Activated CD4-positive, CD25-positive, alpha-beta regulatory T cell treated with anti-CD3 and anti-CD28 coated beads, Interleukin-2, amount 50 U/mL, for 72 hours (primary cell): ENCODE results near the gene SORCS2.

ENCODE experiments used
- DNase-seq: peaks from one replicate; pipeline ENCODE4 v3.0.0; 2021

Gene SORCS2

GRCh38 chr4:7726665-7727413, 534.5 kb downstream of the SORCS2 start:
- no peak for DNase-seq

- no peak for DNase-seq
Measured at GRCh38 chr4:7727749-7728148, 535.4 kb downstream of the SORCS2 start.

DNA sequence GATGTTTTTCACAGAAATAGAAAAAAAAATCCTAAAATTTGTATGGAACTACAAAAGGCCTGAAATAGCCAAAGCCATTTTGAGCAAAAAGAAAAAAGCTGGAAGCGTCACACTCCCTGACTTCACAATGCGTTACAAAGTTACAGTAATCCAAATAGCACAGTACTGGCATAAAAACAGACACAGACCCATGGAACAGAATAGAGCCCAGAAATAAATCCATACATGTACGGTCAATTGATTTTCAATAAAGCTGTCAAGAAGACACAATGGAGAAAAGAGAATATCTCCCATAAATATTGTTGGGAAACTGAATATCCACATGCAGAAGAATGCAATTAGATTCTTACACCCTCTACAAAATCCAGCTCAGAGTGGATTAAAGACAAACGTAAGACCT, 539.1 kb downstream of the SORCS2 start:
- no peak for DNase-seq

- no peak for DNase-seq
Measured at GRCh38 chr4:7732263-7732662, 539.9 kb downstream of the SORCS2 start.

GRCh38 chr4:7733201-7733600, 540.9 kb downstream of the SORCS2 start:
- DNase-seq = no peak

DNA sequence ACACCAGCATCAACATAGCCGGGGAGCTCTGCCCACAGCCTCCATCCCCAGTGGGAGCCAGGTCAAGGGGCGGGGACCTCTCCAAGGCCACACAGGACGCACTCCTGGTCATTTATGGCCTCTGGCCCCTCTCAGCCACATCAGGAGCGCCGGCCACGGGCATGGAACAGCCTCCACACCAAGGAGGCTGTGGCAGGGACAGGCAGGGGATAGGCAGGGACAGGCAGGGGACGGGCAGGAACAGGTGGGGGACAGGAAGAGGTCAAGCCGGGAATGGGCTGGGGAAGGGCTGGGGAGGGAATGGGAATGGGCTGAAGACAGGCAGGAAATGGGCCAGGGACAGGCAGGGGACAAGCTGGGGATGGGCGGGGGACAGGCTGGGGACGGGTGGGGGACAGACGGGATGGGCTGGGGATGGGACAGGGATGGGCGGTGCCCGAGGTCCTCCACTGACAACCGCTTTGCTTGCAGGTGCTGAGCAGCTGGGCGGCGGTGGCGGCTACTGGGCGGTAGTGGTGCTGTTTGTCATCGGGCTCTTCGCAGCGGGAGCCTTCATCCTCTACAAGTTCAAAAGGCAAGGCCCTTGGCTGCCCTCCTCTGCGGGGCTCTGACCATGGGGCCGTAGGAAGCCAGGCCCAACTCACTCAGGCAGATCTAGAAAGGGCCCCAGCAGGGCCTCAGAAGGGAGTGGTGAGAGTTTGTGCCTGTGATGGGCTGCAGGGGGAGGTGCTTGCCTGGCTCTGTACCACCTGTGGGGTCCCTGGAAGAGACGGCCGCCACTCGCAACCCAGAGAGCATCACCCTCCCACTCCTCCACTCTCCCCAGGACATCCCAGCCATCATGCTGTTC, 541.7 kb downstream of the SORCS2 start:
- DNase-seq = no peak

DNA sequence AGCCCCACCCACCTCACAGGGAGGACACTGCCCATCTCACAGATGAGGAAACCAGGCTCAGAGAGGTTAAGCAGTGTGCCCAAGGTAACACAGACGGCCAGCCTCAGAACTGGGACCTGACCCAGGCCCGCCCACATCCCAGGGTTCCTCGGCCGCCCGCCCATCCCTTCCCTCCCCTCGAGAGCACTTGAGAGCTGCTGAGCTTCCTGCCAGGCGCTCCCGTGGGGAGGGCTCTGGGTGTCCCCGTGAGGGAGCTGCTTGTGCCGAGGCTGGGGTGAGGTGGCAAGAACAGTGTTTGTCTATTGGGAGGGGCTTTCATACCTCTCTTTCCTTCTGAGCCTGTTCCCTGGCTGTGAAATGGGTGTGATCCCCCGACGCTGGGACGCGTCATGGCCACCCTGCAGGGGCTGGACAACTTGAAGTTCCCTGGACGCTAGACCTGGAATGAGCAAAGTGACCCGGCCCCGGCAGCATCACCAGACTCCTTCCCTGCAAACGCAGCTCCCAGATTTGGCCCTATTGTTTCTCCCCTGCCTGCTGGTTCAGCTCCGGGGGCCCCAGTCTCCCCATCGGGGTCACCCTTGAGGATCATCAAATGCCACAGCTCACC, 542.4 kb downstream of the SORCS2 start:
- DNase-seq = no peak

DNA sequence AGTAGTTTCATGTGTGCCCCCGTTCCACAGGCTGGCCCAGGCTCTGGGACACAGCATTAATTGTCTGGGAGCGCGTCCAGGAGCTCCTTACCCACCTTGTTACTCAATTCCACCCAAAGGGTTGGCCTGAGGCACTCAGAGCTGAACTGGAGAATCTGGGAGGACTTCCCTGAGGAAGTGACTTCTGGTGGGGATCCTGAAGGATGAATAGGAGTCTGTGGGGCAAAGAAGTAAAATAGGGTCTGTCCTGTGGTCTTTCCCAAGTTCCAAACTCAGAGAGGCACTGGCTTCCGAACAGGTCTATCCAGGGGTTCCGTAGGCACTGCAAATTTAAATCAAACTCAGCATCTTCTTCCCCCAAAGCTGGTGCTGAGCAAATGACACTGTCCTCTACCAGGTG, 543.1 kb downstream of the SORCS2 start:
- DNase-seq = no peak

- DNase-seq = no peak
Measured at GRCh38 chr4:7735961-7736360, 543.6 kb downstream of the SORCS2 start.

GRCh38 chr4:7736436-7737267, 544.3 kb downstream of the SORCS2 start:
- no peak for DNase-seq

GRCh38 chr4:7737268-7737645, 544.9 kb downstream of the SORCS2 start:
- DNase-seq = no peak

DNA sequence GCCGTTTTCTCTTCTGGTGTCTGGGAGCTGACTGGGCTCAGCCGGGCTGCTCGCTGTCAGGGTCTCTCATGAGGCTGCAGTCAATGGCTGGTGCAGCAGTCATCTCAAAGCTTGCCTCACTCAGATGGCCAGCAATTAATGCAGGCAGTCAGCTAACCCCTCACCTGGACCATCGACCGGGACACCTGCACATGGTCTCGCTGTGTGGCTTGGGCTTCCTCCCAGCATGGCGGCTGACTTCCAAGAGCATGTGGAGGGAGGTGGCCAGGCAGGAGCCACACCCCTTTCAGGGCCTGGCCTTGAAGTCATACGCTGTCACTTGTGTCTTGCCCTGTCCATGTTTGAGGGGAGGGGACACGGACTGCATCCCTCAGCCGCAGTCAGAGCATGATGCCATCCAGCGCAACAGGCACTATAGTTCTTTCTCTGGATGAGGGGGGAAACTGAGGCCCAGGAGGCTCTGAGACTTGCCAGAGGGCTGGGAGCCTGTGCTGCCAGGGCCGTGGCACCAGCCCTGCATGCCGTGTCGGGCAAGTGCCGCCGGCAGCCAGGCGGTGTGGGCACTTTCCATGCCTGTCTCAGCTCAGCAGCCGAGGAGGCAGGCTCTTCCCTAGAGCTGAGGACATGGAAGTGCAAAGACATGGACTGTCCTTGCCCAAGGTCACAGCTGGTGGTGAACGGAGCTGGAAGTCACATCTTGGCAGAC, 545.6 kb downstream of the SORCS2 start:
- no peak for DNase-seq

DNA sequence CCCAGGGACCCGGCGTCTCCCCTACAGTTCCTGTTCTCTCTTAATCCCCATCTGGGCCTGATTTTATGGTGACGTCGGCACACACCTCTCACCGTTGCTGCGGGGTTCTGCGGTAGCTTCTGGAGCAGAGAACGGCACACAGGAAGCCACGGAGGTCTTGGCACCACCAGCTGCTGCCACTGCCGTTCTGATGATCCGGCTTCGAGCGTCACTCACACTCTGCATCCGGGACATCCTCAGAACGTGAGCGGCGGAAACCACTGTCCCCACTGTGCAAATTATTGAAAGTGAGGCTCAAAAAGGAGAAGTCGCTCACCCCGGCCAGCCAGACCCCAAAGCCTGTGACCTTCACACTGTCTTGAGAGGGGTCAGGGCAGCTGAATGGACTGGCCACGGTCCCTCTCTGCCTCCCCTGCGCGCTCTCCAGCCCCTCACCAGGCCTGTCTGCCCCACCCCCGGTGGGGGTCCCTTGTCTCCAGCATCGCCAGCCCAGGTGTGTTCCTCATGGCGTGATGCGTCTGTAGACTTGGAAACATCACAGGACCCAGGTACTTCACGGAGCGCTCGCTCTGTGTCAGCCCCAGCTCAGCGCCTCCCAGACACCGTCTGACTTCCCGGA, 546.2 kb downstream of the SORCS2 start:
- DNase-seq = no peak

GRCh38 chr4:7739077-7739917, 547.0 kb downstream of the SORCS2 start:
- no peak for DNase-seq

DNA sequence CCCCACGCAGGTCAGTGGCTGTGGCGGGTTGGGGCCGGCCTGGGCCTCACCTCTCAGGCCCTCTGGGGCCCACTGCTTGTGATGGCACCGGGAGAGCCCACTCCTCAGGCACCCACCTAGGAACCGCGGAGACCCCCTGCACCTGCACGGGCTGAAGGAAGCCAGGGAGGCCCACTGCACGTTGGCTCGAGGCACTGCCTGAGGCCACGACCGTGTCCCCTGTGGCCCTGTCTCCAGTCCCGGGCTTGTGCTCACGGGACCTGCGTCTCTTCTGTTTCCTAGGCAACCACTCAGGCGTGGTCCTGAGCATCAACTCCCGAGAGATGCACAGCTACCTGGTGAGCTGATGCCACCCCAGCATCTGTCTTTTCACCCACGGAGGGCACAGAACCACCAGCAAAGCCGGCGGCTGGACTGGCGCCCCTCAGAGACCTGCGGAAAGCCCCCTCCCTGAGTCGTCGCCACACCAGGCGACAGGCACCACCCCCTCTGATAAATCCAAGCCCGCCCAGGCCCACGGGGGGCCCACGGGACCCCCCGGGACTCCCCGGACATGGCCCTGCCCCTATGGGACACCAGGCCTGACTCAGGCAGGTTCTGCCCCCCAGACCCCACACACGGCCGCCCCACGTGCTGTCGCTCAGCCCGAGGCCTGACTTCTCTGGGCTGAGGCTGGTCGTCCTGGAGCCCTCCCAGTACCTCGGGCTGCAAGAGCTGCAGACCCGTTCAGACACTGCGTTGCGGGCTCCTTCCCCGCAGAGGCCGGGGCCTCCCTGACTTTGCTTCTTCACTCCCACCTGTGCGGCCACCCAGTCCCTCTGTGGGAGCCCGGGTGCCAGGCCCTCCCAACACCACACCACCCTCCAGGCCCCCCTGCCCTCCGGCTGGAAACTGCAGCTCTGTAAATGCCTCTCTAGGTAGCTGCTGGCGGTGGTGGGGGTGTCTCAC, 547.9 kb downstream of the SORCS2 start:
- DNase-seq = no peak

GRCh38 chr4:7740866-7741525, 548.7 kb downstream of the SORCS2 start:
- DNase-seq = no peak

DNA sequence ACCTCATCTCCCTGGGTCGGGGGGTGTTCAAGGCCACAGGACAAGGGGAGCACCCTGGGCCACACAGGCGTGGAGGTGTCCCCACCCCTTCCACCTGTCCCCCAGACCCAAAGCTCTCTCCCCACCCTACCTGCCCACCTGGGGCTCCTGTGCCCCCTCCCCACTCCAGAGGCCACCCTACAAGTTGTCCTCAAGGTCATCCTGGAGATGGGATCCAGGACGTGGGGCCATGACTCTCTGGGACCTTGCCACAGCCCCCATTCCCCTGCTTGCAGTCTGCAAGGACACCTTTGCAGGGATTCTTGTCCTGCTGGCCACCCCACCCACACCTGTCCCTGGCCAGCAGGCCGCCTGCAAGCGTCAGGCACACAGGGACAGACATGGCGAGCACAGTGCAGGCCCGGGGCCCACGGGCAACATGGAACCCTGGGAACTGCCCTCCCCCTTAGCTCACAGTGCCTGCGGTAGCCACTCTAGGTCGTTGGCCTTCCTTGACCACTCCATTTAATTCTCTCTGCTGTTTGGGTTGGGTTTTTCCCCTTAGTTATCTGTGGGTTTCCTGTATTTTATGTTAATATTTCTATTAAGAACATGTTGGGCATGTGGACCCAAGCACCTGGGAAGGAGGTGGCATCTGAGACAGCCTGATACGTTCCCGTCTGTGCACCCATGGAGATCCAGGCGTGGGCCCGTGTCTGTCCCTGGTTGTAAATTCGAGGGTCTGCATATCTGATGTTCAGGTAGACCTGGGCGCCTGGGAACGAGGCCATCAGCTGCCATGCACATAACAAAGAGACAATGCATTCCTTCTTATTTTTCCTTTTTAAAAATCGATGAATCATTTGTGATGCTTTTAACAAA, 549.8 kb downstream of the SORCS2 start:
- no peak for DNase-seq

- DNase-seq = no peak
Measured at GRCh38 chr4:7742807-7743280, 550.5 kb downstream of the SORCS2 start.
